OCI-LY1 (cell line): Measurements from ENCODE around the gene ASGR2.

Experiments used
- EZH2 ChIP-seq: fragments of 200-600 bp; sonication (generic), shearing (Covaris generic); IDR thresholded peaks from 2 replicates; pipeline ENCODE4 v1.8.0; 2017; ENCODE audit warnings: borderline replicate concordance, mixed run types, mild to moderate bottlenecking, antibody characterized with exemption, low read length, moderate library complexity, mixed read lengths
- TF ChIP-seq, protein P1 (sequence below): fragments of 200-600 bp; sonication (generic), shearing (Covaris generic); IDR thresholded peaks from 2 replicates; pipeline ENCODE4 v1.5.1; 2017; ENCODE audit warnings: mild to moderate bottlenecking, antibody characterized with exemption, low read length, moderate library complexity, mixed read lengths

DNA sequence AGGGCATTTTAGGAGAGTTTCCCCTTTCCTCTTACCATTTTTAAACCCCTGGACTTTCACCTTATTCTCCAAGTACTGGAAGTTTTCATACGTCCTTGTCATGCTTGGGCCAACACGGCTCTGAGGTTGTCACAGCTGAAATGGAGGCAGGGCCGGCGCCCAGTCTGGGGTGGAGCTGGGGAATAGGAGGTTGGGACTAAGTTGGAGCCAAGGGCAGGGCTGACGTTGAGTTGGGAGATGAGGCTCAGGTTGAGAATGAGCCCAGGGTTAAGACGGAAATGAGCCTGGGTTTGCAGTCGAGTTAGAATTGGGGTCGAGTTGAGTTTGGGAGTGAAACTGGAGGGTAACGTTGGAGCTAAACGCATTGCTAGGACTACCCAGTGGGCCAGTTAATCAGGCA lies 35.9 kb downstream of the ASGR2 start:
- TF ChIP-seq, protein P1, sequence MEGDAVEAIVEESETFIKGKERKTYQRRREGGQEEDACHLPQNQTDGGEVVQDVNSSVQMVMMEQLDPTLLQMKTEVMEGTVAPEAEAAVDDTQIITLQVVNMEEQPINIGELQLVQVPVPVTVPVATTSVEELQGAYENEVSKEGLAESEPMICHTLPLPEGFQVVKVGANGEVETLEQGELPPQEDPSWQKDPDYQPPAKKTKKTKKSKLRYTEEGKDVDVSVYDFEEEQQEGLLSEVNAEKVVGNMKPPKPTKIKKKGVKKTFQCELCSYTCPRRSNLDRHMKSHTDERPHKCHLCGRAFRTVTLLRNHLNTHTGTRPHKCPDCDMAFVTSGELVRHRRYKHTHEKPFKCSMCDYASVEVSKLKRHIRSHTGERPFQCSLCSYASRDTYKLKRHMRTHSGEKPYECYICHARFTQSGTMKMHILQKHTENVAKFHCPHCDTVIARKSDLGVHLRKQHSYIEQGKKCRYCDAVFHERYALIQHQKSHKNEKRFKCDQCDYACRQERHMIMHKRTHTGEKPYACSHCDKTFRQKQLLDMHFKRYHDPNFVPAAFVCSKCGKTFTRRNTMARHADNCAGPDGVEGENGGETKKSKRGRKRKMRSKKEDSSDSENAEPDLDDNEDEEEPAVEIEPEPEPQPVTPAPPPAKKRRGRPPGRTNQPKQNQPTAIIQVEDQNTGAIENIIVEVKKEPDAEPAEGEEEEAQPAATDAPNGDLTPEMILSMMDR, result no peak
- TF ChIP-seq EZH2, result no peak
